Small intestine (tissue), 7 donors: Measurements from ENCODE around the gene ACP5. TPM values are rescaled to one million over a fixed set of nuclear protein-coding genes. Genes with fewer than 3 reads are reported as not detected.

Experiments
- DNase-seq, 2 donors: peaks; one replicate each; pipeline versions ENCODE4 v3.0.0 to v3.0.0-alpha.2; 2013
- FAIRE-seq: peaks from 2 replicates; lab custom pipeline; 2012; peaks lifted over from hg19 to GRCh38; lab: Jason Lieb, UNC
- H3K27ac ChIP-seq, 3 donors: one replicate each; pipeline ENCODE4 v1.5.1; 2013; ENCODE audit warnings: low read length in 2 of 3, mild to moderate bottlenecking in 2 of 3, control low read depth in 1 of 3, inconsistent platforms in 1 of 3, low read depth in 1 of 3, moderate library complexity in 1 of 3
- H3K27me3 ChIP-seq, 3 donors: one replicate each; pipeline ENCODE4 v1.6.1; 2013; ENCODE audit warnings: low read length in 3 of 3, inconsistent platforms in 1 of 3; ENCODE audit not compliant: control insufficient read depth in 3 of 3, insufficient read depth in 3 of 3
- H3K36me3 ChIP-seq, 3 donors: one replicate each; pipeline ENCODE4 v1.6.1; 2013; ENCODE audit warnings: low read length in 3 of 3, inconsistent platforms in 1 of 3, low read depth in 1 of 3, mild to moderate bottlenecking in 1 of 3, moderate library complexity in 1 of 3; ENCODE audit not compliant: control insufficient read depth in 3 of 3, insufficient read depth in 2 of 3
- H3K4me1 ChIP-seq, 3 donors: one replicate each; pipeline ENCODE4 v1.6.1; 2013; ENCODE audit warnings: low read length in 2 of 3, inconsistent platforms in 1 of 3, low read depth in 1 of 3, mild to moderate bottlenecking in 1 of 3, moderate library complexity in 1 of 3; ENCODE audit not compliant: control insufficient read depth in 3 of 3, insufficient read depth in 2 of 3
- H3K4me3 ChIP-seq, 3 donors: one replicate each; pipeline ENCODE4 v1.5.1; 2013; ENCODE audit warnings: low read length in 3 of 3, control low read depth in 1 of 3, inconsistent platforms in 1 of 3, low read depth in 1 of 3, mild to moderate bottlenecking in 1 of 3, moderate library complexity in 1 of 3
- H3K9me3 ChIP-seq, 2 donors: one replicate each; pipeline ENCODE4 v1.6.1; 2013; ENCODE audit warnings: low read depth in 1 of 2, low read length in 1 of 2; ENCODE audit not compliant: control insufficient read depth in 2 of 2, insufficient read depth in 1 of 2
- WGBS, 3 donors: extraction: QIAGEN DNeasy Blood & Tissue Kit; methylation state at CpG; one replicate each; pipeline ENCODE4 v1.1.7; 2013; 5-methylcytosine and 5-hydroxymethylcytosine counted together
- polyA plus RNA-seq, 4 donors: library from polyadenylated mRNA; stranded (reverse) in 3 of 4; unstranded in 1 of 4; fragments of 200-250 nt in 3 of 4; fragments of 120-200 nt in 1 of 4; gene quantifications; one replicate each; pipeline versions ENCODE4 v1.2.1 to v1.2.3, GENCODE V29; 2013
- donor health status: healthy with polysubstance abuse.
- donor health status: control.
- donor health status: control.
- donor health status: Bipolar disorder and iron deficiency.
- donor health status: healthy.

The ACP5 gene
- polyA plus RNA-seq, 4 donors: 22.8 to 195 (median 33.3) TPM

- peaks cover 0 to 7% (median 0%) of the 10 kb centered on the region in 3 donors for H3K36me3 ChIP-seq
- H3K4me1 ChIP-seq: peaks cover 2 to 7% (median 3%) of the 10 kb centered on the region in 3 donors
- H3K27ac ChIP-seq: no peak overlapping the region
- FAIRE-seq (no peak), DNase-seq (no peak)
- H3K4me3 ChIP-seq: no peak overlapping the region
- H3K9me3 ChIP-seq: no peaks in the 10 kb centered on the region
- WGBS, 3 donors: 83 to 87% (median 84%) methylated on average over 4 of the region's 4 CpGs
- no peaks in the 10 kb centered on the region for H3K27me3 ChIP-seq
Measured at GRCh38 chr19:11594084-11594483, 16.6 kb upstream of the ACP5 start.

- H3K4me3 ChIP-seq: no peak overlapping the region
- FAIRE-seq (no peak), DNase-seq (no peak)
- H3K36me3 ChIP-seq: no peaks in the 10 kb centered on the region
- H3K4me1 ChIP-seq: peaks cover 0 to 2% (median 0%) of the 10 kb centered on the region in 3 donors
- no peaks in the 10 kb centered on the region for H3K27me3 ChIP-seq
- no peak overlapping the region for H3K27ac ChIP-seq
- no peaks in the 10 kb centered on the region for H3K9me3 ChIP-seq
- 25 to 63% (median 38%) methylated on average over 13 of the region's 13 CpGs for WGBS, 3 donors
Measured at GRCh38 chr19:11587975-11588631, 10.7 kb upstream of the ACP5 start.

- Histone ChIP-seq H3K4me1 (peaks cover 0 to 2% (median 0%) of the 10 kb centered on the region in 3 donors), H3K4me3 (no peak overlapping the region), H3K9me3 (no peaks in the 10 kb centered on the region), H3K27me3 (no peaks in the 10 kb centered on the region), H3K27ac (no peak overlapping the region), H3K36me3 (no peaks in the 10 kb centered on the region)
- DNase-seq (peak; percentile 64 to 73), FAIRE-seq (no peak)
- 1 to 5% (median 2%) methylated on average over 6 to 7 of the region's 7 CpGs for WGBS, 3 donors
Measured at GRCh38 chr19:11587302-11587974, 10.0 kb upstream of the ACP5 start.

- Histone ChIP-seq H3K4me1 (peaks cover 0 to 7% (median 0%) of the 10 kb centered on the region in 3 donors), H3K27me3 (no peaks in the 10 kb centered on the region), H3K27ac (no peak overlapping the region), H3K36me3 (no peaks in the 10 kb centered on the region), H3K4me3 (no peak overlapping the region), H3K9me3 (no peaks in the 10 kb centered on the region)
- FAIRE-seq: no peak
- 69 to 82% (median 76%) methylated on average over 6 of the region's 6 CpGs for WGBS, 3 donors
- no peak for DNase-seq
Measured at GRCh38 chr19:11586331-11586730, 8.9 kb upstream of the ACP5 start.

- no peak for FAIRE-seq
- WGBS, 3 donors: 3 to 22% (median 7%) methylated on average over 3 of the region's 3 CpGs
- Histone ChIP-seq H3K9me3 (no peaks in the 10 kb centered on the region), H3K4me1 (peaks cover 0 to 27% (median 0%) of the 10 kb centered on the region in 3 donors), H3K27ac (peak overlapping the region in 2 of 3 donors; percentile 35 to 76), H3K27me3 (no peaks in the 10 kb centered on the region), H3K4me3 (no peak overlapping the region), H3K36me3 (peaks cover 0 to 13% (median 0%) of the 10 kb centered on the region in 3 donors)
- DNase-seq: no peak
Measured at GRCh38 chr19:11581740-11582139, 4.3 kb upstream of the ACP5 start.

- H3K27me3 ChIP-seq: no peaks in the 10 kb centered on the region
- DNase-seq: no peak
- H3K27ac ChIP-seq: peak overlapping the region in 1 of 3 donors; percentile 7
- H3K36me3 ChIP-seq: peaks cover 0 to 26% (median 0%) of the 10 kb centered on the region in 3 donors
- H3K9me3 ChIP-seq: no peaks in the 10 kb centered on the region
- FAIRE-seq: no peak
- peaks cover 0 to 27% (median 0%) of the 10 kb centered on the region in 3 donors for H3K4me1 ChIP-seq
- WGBS, 3 donors: 70 to 85% (median 73%) methylated on average over 4 of the region's 4 CpGs
- H3K4me3 ChIP-seq: no peak overlapping the region
Measured at GRCh38 chr19:11580116-11580515, 2.7 kb upstream of the ACP5 start.

- Histone ChIP-seq H3K4me3 (peak overlapping the region; percentile 25 to 73 (median 73)), H3K27me3 (no peaks in the 10 kb centered on the region), H3K36me3 (peaks cover 0 to 31% (median 0%) of the 10 kb centered on the region in 3 donors), H3K9me3 (no peaks in the 10 kb centered on the region), H3K4me1 (peaks cover 0 to 27% (median 0%) of the 10 kb centered on the region in 3 donors), H3K27ac (peak overlapping the region; percentile 43 to 84 (median 81))
- WGBS, 3 donors: 4 to 7% (median 7%) methylated on average over 58 to 62 of the region's 62 CpGs
- FAIRE-seq: no peak
- DNase-seq: peak; percentile 42 to 91
Measured at GRCh38 chr19:11578258-11579142, 1.1 kb upstream of the ACP5 start.

GRCh38 chr19:11576227-11576626 is 1.2 kb downstream of the ACP5 start:
- no peaks in the 10 kb centered on the region for H3K27me3 ChIP-seq
- DNase-seq (no peak), FAIRE-seq (no peak)
- peaks cover 0 to 31% (median 0%) of the 10 kb centered on the region in 3 donors for H3K36me3 ChIP-seq
- peak overlapping the region in 1 of 3 donors; percentile 19 for H3K27ac ChIP-seq
- H3K9me3 ChIP-seq: no peaks in the 10 kb centered on the region
- WGBS, 3 donors: 81 to 94% (median 89%) methylated on average over 15 of the region's 15 CpGs
- H3K4me3 ChIP-seq: no peak overlapping the region
- H3K4me1 ChIP-seq: peaks cover 0 to 21% (median 0%) of the 10 kb centered on the region in 3 donors
